ES-I3 (cell line): ENCODE results near the gene TECR.
"Not testable (repeated sequence)": the region's sequence is repeated elsewhere in the genome, so short reads cannot be mapped to it uniquely, and the experiment has no call there.

Experiments
- H3K36me3 ChIP-seq: 2 replicates; pipeline ENCODE4 v1.6.1; 2013; ENCODE audit warnings: mild to moderate bottlenecking, low read length, control low read depth, moderate library complexity; ENCODE audit not compliant: insufficient read depth
- H3K4me1 ChIP-seq: 2 replicates; pipeline ENCODE4 v1.6.1; 2013; ENCODE audit warnings: mild to moderate bottlenecking, control low read depth, low read length; ENCODE audit not compliant: insufficient read depth
- H3K9ac ChIP-seq: 2 replicates; pipeline ENCODE4 v1.6.1; 2013; ENCODE audit warnings: low read depth, mild to moderate bottlenecking, low read length, moderate library complexity
- H3K9me3 ChIP-seq: 2 replicates; pipeline ENCODE4 v1.6.1; 2013; ENCODE audit warnings: mild to moderate bottlenecking, low read length, moderate library complexity; ENCODE audit not compliant: control insufficient read depth, insufficient read depth

Gene TECR

GRCh38 chr19:14558370-14559066 is 29.1 kb downstream of the TECR start:
- peaks cover 56% of the 10 kb centered on the region for H3K4me1 ChIP-seq
- H3K9ac ChIP-seq = no peak overlapping the region
- H3K9me3 ChIP-seq = no peaks in the 10 kb centered on the region
- no peaks in the 10 kb centered on the region for H3K36me3 ChIP-seq

GRCh38 chr19:14559916-14560775 is 30.8 kb downstream of the TECR start:
- Histone ChIP-seq H3K4me1 (peaks cover 56% of the 10 kb centered on the region), H3K36me3 (no peaks in the 10 kb centered on the region), H3K9ac (no peak overlapping the region), H3K9me3 (no peaks in the 10 kb centered on the region)

GRCh38 chr19:14560776-14561108 is 31.3 kb downstream of the TECR start:
- H3K36me3 ChIP-seq = no peaks in the 10 kb centered on the region
- H3K9me3 ChIP-seq = no peaks in the 10 kb centered on the region
- no peak overlapping the region for H3K9ac ChIP-seq
- H3K4me1 ChIP-seq = peaks cover 56% of the 10 kb centered on the region

- no peak overlapping the region for H3K9ac ChIP-seq
- H3K4me1 ChIP-seq = peaks cover 56% of the 10 kb centered on the region
- no peaks in the 10 kb centered on the region for H3K36me3 ChIP-seq
- H3K9me3 ChIP-seq = no peaks in the 10 kb centered on the region
These were observed 31.9 kb downstream of the TECR start for GRCh38 chr19:14561249-14561648.

- Histone ChIP-seq H3K36me3 (no peaks in the 10 kb centered on the region), H3K9ac (no peak overlapping the region), H3K4me1 (peaks cover 56% of the 10 kb centered on the region)
These were observed 32.5 kb downstream of the TECR start for GRCh38 chr19:14561847-14562351.

DNA sequence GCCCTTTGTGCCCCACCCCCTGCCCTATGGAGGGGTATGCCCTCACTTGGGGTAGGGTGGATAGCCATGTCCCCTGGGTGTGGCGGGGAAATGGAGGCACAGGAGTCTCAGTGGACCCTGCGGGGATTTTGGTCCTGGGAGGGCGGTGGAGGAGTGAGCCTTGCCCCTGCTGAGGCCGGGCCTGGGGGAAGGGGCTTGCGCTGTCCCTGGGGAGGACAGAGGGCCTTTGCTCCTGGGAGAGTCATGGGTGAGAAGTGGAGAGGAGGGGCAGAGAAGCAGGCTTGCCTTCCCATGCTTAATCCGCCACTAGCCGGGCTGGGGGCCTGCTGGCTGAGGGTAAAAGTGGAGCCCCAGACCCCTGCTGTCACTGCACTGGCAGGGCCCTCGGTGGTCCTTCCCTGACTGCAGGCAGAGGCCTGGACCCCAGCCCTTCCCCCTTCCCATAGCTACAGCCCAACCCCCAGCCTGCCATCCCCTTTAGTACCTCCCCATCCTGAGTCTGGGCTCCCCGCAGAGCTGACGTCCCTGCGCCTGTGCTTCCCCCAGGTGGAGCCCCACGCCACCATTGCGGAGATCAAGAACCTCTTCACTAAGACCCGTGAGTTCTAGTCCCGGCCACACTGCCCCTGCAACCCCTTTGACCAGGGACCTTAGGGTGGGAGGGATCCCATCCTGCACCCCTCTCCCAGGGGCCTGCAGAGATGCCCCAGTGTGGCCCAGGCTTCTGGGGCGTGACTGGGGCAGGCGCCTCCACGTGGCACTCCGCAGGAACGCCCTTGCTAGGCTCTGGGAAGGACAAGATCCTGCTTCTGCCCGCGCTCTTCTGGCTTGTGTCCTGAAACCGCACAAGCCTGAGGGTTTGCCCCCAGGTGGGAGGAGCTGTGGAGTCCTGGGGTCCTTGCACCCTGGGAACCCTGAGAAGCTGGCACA is 33.5 kb downstream of the TECR start:
- H3K36me3 ChIP-seq = no peaks in the 10 kb centered on the region
- H3K9ac ChIP-seq = no peak overlapping the region
- H3K4me1 ChIP-seq = peaks cover 56% of the 10 kb centered on the region
- no peaks in the 10 kb centered on the region for H3K9me3 ChIP-seq

More at GRCh38 chr19:14561847-14562351, 32.5 kb downstream of the TECR start:
- no peaks in the 10 kb centered on the region for H3K9me3 ChIP-seq

GRCh38 chr19:14563590-14563926 is 34.2 kb downstream of the TECR start:
- Histone ChIP-seq H3K36me3 (no peaks in the 10 kb centered on the region), H3K9ac (no peak overlapping the region; the same call in 1 of the 2 replicates), H3K4me1 (peaks cover 51% of the 10 kb centered on the region), H3K9me3 (no peaks in the 10 kb centered on the region)

GRCh38 chr19:14563989-14564651 is 34.7 kb downstream of the TECR start:
- Histone ChIP-seq H3K4me1 (peaks cover 45% of the 10 kb centered on the region), H3K9me3 (no peaks in the 10 kb centered on the region), H3K36me3 (no peaks in the 10 kb centered on the region), H3K9ac (no peak overlapping the region; the same call in 1 of the 2 replicates)

DNA sequence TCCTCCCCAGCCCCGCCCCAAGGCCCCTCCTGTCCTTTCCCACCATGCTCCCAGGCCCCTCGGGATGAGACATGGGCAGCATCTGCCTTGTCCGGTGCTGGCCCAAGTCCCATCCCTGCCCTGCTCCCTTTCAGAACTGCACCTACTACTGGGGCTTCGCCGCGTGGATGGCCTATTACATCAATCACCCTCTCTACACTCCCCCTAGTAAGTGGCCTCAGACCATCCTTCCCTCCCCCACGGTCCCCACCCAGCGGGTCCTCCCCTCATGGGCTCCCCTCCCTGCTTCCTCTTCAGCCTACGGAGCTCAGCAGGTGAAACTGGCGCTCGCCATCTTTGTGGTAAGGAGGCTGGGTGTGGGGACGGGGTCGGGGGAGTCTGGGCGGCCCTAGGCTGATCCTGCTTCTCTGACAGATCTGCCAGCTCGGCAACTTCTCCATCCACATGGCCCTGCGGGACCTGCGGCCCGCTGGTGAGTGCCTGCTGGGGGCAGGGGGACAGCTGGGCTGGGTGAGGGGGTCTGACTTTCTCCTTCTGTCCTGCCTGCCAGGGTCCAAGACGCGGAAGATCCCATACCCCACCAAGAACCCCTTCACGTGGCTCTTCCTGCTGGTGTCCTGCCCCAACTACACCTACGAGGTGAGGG is 35.4 kb downstream of the TECR start:
- not testable (repeated sequence) for H3K9me3 ChIP-seq, H3K36me3 ChIP-seq
- H3K4me1 ChIP-seq = peaks cover 41% of the 10 kb centered on the region
- peak overlapping the region; percentile 15; the same call in 1 of the 2 replicates for H3K9ac ChIP-seq

GRCh38 chr19:14565298-14565679 is 35.9 kb downstream of the TECR start:
- Histone ChIP-seq H3K4me1 (peaks cover 36% of the 10 kb centered on the region), H3K9me3 (no peaks in the 10 kb centered on the region), H3K9ac (peak overlapping the region; percentile 15; the same call in 1 of the 2 replicates), H3K36me3 (no peaks in the 10 kb centered on the region)

GRCh38 chr19:14565765-14566711 is 36.6 kb downstream of the TECR start:
- Histone ChIP-seq H3K36me3 (no peaks in the 10 kb centered on the region), H3K4me1 (peaks cover 29% of the 10 kb centered on the region), H3K9ac (no peak overlapping the region), H3K9me3 (no peaks in the 10 kb centered on the region)

DNA sequence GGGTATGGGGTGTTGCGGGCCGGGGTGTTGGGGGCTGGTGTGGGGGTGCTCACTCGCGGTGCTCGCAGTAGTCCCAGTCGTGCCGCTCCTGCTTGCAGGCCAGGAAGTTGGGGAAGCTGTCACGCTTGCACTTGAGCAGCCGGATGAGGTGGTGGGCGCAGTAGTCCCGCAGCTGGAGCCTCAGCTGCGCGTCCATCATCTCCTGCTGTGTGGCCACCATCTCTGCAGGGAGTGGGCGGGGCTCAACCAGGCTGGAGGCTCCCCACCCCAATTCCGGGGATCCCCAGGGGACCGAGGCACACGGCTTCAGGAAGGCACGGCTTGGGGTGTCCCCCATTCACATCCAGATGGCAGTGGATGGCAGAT is 37.3 kb downstream of the TECR start:
- H3K36me3 ChIP-seq = no peaks in the 10 kb centered on the region
- no peak overlapping the region for H3K9ac ChIP-seq
- no peaks in the 10 kb centered on the region for H3K9me3 ChIP-seq
- H3K4me1 ChIP-seq = peaks cover 22% of the 10 kb centered on the region

GRCh38 chr19:14567079-14567478 is 37.7 kb downstream of the TECR start:
- no peak overlapping the region for H3K9ac ChIP-seq
- peaks cover 18% of the 10 kb centered on the region; the same call in 1 of the 2 replicates for H3K4me1 ChIP-seq

More at GRCh38 chr19:14567079-14567478, 37.7 kb downstream of the TECR start:
- no peaks in the 10 kb centered on the region for H3K36me3 ChIP-seq
- no peaks in the 10 kb centered on the region for H3K9me3 ChIP-seq
